ENCODE results near the gene GNAI3. TPM values are rescaled to one million over a fixed set of nuclear protein-coding genes. Genes with fewer than 3 reads are reported as not detected.

The GNAI3 gene
- total RNA-seq: 1 to 10 TPM; 9.4 to 9.6 TPM

DNA sequence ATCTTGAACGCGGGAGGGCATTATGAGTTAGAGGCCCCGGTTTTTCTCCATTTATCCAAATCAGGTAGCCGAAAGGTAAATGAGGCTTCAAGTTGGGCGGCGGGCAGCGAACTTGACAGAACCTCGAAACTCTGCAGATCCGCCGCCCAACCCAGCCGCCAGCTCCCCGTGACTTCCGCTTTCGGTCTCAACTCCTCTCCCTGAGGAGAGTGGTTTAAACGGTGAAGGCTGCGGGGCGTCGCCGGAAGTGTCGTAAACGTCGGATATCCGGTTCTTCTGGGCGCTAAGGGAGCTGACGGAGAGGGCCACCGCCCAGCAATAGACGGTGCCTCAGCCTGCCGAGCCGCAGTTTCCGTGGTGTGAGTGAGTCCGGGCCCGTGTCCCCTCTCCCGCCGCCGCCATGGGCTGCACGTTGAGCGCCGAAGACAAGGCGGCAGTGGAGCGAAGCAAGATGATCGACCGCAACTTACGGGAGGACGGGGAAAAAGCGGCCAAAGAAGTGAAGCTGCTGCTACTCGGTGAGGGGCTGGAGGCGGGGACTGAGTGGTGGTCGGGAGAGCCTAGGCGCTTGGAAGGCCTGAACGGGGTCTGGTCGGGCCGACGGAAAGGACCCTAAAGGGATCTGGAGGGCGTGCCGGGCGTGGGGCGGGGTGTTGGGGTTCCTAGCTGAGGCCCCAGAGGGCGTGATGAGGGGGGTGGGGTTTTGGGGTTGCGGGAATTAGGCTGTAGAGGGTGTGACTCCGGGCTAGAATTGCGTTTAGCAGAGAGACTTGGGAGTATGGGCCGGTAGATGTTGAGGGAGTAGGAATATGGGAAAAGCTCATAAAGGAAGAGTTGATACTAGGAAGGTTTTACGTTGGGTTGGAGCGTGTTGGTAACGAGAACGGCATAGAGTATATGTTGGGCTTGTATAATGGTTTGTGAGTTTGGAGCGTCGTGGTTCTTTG lies at the start of gene GNAI3:
Gene GNAI3 (plus strand): TSS at position 295 of the 947 bp plus-strand sequence. CDS start 106 bp downstream, at position 401.
- ChIA-PET POLR2A (interaction anchor here (0.6 to 3.1 kb wide), 74 partner anchors 10 to 1329 kb away, joined by 3 to 106 read pairs (median 6); partner anchors contain the start of genes AHCYL1, AMIGO1, AMPD2 and ATXN7L2), CTCF (interaction anchor here (0.7 to 3.3 kb wide), 26 partner anchors 11 to 790 kb away, joined by 3 to 35 read pairs (median 4); partner anchors contain the start of genes AHCYL1, ATXN7L2 and CYB561D1)
- Mint-ChIP-seq H3K27me3 (no peaks in the 10 kb centered on the region), H3K4me1 (peaks cover 46% of the 10 kb centered on the region), H3K36me3 (ENCODE audit: low read depth) (peaks cover 24% of the 10 kb centered on the region), H3K4me3 (peak within 1 kb of the TSS; percentile 94), H3K27ac (peak within 1 kb of the TSS; percentile 99), H3K9me3 (no peaks in the 10 kb centered on the region)
- DNase-seq: peak; percentile 98

DNA sequence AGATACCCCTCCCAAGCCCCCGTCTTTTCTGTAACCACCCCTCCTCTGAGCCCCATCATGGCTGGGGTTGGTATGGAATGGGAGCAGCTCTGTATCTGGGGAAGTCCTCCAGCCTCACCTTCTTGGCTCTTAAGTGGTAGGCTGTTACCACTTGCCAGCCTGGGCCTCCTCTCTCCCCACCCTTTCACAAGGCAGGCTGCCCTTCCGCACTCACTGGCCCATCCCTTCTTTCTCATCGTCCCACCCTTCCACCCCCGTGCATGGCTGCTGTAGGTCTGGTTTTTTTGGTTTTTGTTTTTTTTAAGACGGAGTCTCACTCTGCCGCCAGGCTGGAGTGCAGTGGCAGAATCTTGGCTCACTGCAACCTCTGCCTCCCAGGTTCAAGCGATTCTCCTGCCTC lies 49.3 kb upstream of the GNAI3 start:
- Mint-ChIP-seq H3K27ac (no peak overlapping the region), H3K36me3 (ENCODE audit: low read depth) (peaks cover 41% of the 10 kb centered on the region), H3K4me1 (peaks cover 87% of the 10 kb centered on the region), H3K9me3 (no peaks in the 10 kb centered on the region), H3K27me3 (no peaks in the 10 kb centered on the region), H3K4me3 (no peak overlapping the region)
- no peak for DNase-seq
- CTCF ChIA-PET: interaction anchor here (0.6 to 25.9 kb wide), 10 partner anchors 9 to 482 kb away, joined by 3 to 779 read pairs (median 4); partner anchors contain the start of genes ATXN7L2, GNAI3 and GPR61
- POLR2A ChIA-PET: interaction anchor here (1.6 to 8.1 kb wide), 3 partner anchors 15 to 49 kb away, joined by 5 to 64 read pairs (median 24); partner anchors contain the start of genes ATXN7L2 and GNAI3

DNA sequence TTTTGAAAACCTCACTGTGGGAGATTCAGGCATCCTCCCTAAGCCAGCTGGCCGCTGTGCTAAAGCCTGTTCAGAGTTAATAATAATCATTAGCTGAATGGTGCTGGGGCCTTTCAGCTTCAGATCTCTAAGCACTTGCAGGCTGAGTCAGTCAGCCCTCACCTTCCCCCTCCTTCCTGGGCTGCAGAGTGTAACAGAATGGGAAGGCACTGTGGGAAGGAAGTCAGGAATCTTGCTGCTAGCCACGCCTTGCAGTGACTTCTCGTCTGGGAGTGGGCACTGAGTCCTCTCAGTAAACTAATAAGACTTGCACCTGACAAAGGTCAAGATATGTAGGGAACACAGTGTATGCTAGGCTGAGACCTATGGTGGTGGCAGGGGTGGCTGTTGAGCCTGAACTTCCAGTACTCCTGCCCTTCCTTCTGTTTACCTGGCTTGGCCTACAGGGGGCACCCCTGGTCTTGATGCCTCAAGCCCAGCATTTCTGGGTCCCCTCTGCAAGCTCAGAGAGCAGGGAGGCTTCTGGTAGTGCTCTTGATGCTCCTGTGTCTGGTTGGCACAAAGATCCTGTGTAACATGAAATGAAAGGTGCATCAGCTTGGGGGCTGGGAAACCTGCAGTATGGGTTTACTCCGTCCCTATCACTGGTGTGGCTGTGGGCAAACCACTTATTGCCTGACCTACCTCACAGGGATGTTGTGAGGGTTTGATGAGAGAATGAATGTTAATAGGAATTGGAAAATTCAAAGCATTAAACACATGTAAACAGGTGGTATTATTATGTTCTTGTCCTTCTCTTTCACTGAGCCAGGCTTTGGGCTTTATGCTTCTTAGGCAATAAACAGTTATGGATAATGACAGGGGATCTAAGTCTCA lies 48.5 kb upstream of the GNAI3 start:
- Mint-ChIP-seq H3K4me1 (peaks cover 85% of the 10 kb centered on the region), H3K27ac (peak overlapping the region; percentile 47), H3K27me3 (no peaks in the 10 kb centered on the region), H3K4me3 (no peak overlapping the region), H3K9me3 (no peaks in the 10 kb centered on the region), H3K36me3 (ENCODE audit: low read depth) (peaks cover 37% of the 10 kb centered on the region)
- ChIA-PET POLR2A (interaction anchor here (1.0 to 3.9 kb wide), 6 partner anchors 11 to 75 kb away, joined by 3 to 25 read pairs (median 6); partner anchors contain the start of genes ATXN7L2 and GNAI3), CTCF (interaction anchor here (0.7 to 25.9 kb wide), 9 partner anchors 8 to 49 kb away, joined by 3 to 779 read pairs (median 3); partner anchors contain the start of genes GNAI3 and GPR61)
- peak; percentile 54 for DNase-seq

DNA sequence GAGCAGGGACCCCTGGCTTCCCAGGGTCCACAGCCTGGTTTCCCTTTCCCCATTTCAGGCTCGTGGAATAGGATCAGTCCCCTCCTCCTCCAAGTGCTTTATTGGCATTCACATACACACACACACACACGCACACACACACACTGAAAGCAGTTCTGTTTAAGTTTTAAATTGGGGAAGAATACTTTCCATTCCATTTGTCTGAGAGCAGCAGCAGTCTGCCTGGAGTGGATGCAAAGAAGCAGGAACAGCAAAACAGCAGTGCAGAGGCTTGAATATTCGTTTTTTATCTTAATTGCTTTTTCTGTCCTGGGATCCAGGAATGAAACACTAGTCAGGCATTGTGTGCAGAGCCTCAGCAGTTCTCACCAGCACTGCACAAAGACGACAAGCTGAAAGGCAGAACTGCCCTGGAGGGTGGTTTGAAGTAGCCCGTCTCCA lies 47.5 kb upstream of the GNAI3 start:
- DNase-seq: no peak
- H3K4me1 Mint-ChIP-seq: peaks cover 79% of the 10 kb centered on the region
- H3K9me3 Mint-ChIP-seq: no peaks in the 10 kb centered on the region
- no peaks in the 10 kb centered on the region for H3K27me3 Mint-ChIP-seq
- H3K27ac Mint-ChIP-seq: peak overlapping the region; percentile 84
- H3K4me3 Mint-ChIP-seq: no peak overlapping the region
- CTCF ChIA-PET: interaction anchor here (1.4 to 25.9 kb wide), 3 partner anchors 9 to 34 kb away, joined by 3 to 779 read pairs (median 139); partner anchors contain the start of genes CYB561D1 and GPR61
- POLR2A ChIA-PET: interaction anchor here (1.0 to 3.9 kb wide), 5 partner anchors 10 to 76 kb away, joined by 3 to 25 read pairs (median 7); partner anchors contain the start of gene ATXN7L2
- peaks cover 34% of the 10 kb centered on the region for H3K36me3 Mint-ChIP-seq (ENCODE audit: low read depth)

DNA sequence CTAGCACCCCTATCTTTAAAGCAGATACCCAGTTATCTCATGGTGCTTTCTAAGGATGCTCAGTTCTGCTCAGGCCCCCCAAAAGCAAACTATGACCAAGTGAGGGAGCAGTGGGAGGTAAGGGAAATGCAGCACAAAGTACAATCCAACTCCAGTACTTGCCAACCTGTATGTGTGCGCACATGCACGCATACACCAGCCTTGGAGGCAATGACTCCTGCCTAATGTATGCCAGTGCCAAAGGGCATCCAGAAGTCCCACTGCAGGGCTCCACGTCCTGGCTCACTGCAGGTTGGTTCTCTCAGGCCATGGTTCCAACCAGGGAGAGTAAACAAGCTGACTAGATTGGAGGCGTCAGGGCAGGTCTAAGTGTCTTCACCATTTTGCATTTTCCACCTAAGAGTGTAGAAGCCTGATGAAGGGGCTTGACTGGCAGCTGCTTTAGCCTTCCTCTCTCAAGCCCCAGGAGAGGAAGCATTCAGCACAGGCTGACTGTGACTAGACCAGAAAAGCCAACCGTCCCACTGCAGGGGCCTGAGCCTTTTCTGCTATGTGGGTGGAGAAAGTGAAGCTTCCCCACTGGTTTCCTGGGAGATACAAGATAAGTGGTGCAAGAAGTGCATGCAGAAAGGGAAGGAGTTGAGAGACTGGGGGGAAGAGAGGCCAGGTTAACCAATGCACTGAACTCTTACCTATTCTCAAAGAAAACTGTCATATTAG lies 46.6 kb upstream of the GNAI3 start:
- peak overlapping the region; percentile 84 for H3K27ac Mint-ChIP-seq
- H3K27me3 Mint-ChIP-seq: no peaks in the 10 kb centered on the region
- H3K4me1 Mint-ChIP-seq: peaks cover 70% of the 10 kb centered on the region
- H3K4me3 Mint-ChIP-seq: peak overlapping the region; percentile 2
- DNase-seq: no peak
- no peaks in the 10 kb centered on the region for H3K9me3 Mint-ChIP-seq
- ChIA-PET POLR2A (interaction anchor here (0.8 to 3.9 kb wide), 12 partner anchors 8 to 424 kb away, joined by 3 to 25 read pairs (median 5); partner anchors contain the start of genes ATXN7L2, CYB561D1 and GNAI3), CTCF (interaction anchor here (0.7 to 25.9 kb wide), 5 partner anchors 10 to 483 kb away, joined by 3 to 779 read pairs (median 4); partner anchors contain the start of genes AHCYL1, CYB561D1, GPR61 and PSMA5)
- peaks cover 26% of the 10 kb centered on the region for H3K36me3 Mint-ChIP-seq (ENCODE audit: low read depth)

DNA sequence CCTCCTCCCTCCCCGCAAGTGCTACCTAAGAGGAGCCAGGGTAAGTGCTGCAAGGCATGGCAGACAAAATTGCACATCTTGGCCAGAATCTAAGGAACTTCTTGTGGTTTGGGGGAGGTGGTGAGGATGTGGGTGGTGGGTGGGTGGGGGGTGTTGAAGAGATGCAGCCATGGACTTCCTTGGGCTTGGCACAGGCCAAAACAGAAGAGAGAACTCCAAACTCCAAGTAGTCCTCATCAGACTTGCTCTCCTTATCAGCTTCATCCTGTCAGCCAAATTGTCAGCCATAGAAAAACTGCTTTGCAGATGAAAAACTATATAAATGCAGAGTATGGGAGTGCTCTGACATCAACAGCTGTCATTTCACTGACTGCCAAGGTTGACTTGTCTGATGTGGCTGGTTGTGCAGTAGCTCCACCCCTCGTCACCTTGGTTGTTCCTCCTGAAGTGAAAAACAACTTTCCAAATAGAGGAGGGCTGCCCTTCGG lies 46.0 kb upstream of the GNAI3 start:
- Mint-ChIP-seq H3K9me3 (no peaks in the 10 kb centered on the region), H3K27ac (peak overlapping the region; percentile 84), H3K4me3 (peak overlapping the region; percentile 36), H3K27me3 (no peaks in the 10 kb centered on the region), H3K36me3 (ENCODE audit: low read depth) (peaks cover 24% of the 10 kb centered on the region), H3K4me1 (peaks cover 68% of the 10 kb centered on the region)
- ChIA-PET POLR2A (interaction anchor here (0.8 to 3.9 kb wide), 12 partner anchors 8 to 423 kb away, joined by 3 to 25 read pairs (median 4); partner anchors contain the start of genes ATXN7L2, CYB561D1, GNAI3 and SARS1), CTCF (interaction anchor here (0.7 to 25.9 kb wide), 5 partner anchors 10 to 482 kb away, joined by 3 to 779 read pairs (median 4); partner anchors contain the start of genes AHCYL1, CYB561D1, GPR61 and PSMA5)
- DNase-seq: peak; percentile 43

DNA sequence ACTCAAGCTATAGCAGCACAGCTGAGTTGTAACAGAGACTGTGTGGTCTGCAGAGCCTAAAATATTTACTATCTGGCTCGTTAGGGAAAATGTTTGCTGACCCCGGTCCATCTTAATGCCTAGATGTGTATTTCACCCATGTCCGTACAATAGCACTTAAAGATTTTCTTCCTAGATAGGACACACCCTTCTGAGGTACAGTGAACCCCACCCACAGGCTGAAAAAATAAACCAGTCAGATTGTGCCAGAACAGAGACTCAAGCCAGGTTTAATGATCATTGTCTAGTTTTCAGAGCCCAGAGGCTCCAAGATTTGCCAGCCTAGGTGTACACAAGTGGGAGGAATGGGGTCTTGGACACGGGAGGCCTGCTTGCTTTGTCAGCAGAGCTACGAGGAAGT lies 44.5 kb upstream of the GNAI3 start:
- POLR2A ChIA-PET: interaction anchor here (0.9 to 3.9 kb wide), 6 partner anchors 10 to 79 kb away, joined by 3 to 25 read pairs (median 4); partner anchors contain the start of genes ATXN7L2, CYB561D1 and GNAI3
- Mint-ChIP-seq H3K36me3 (ENCODE audit: low read depth) (peaks cover 16% of the 10 kb centered on the region), H3K4me1 (peaks cover 68% of the 10 kb centered on the region), H3K4me3 (no peak overlapping the region), H3K27ac (peak overlapping the region; percentile 15), H3K27me3 (peaks cover 11% of the 10 kb centered on the region), H3K9me3 (no peaks in the 10 kb centered on the region)
- no peak for DNase-seq
- CTCF ChIA-PET: interaction anchor here (0.9 to 25.9 kb wide), 4 partner anchors 11 to 32 kb away, joined by 3 to 779 read pairs (median 72); partner anchors contain the start of genes ATXN7L2, CYB561D1 and GPR61

DNA sequence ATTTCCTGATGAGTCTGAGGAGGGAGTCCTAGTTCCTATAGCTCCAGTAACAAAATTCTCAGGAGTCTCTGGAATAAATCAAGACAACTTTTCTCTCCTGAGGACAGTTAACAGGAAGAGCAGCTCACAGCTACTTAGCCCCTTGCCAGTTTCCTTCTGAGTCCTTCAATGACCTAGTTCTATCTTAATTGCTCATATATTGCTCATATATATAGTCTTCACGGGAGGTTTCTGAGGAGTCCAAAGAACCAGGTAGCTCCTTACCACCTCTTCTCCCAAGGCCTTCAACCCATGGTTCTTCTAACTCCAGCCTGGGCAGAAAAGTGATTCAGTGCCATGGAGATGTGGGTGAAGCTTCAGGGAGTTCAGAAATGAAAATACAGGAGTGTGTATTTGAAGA lies 43.4 kb upstream of the GNAI3 start:
- no peak for DNase-seq
- peaks cover 63% of the 10 kb centered on the region for H3K4me1 Mint-ChIP-seq
- H3K4me3 Mint-ChIP-seq: no peak overlapping the region
- ChIA-PET POLR2A (interaction anchor here (0.9 to 3.0 kb wide), 7 partner anchors 11 to 80 kb away, joined by 3 to 17 read pairs (median 5); partner anchors contain the start of genes ATXN7L2, CYB561D1 and GNAI3), CTCF (interaction anchor here (0.7 to 25.9 kb wide), 8 partner anchors 10 to 228 kb away, joined by 3 to 779 read pairs (median 4); partner anchors contain the start of genes ATXN7L2, CYB561D1 and GPR61)
- peaks cover 16% of the 10 kb centered on the region for H3K27me3 Mint-ChIP-seq
- H3K36me3 Mint-ChIP-seq (ENCODE audit: low read depth): peaks cover 11% of the 10 kb centered on the region
- no peak overlapping the region for H3K27ac Mint-ChIP-seq
- no peaks in the 10 kb centered on the region for H3K9me3 Mint-ChIP-seq

DNA sequence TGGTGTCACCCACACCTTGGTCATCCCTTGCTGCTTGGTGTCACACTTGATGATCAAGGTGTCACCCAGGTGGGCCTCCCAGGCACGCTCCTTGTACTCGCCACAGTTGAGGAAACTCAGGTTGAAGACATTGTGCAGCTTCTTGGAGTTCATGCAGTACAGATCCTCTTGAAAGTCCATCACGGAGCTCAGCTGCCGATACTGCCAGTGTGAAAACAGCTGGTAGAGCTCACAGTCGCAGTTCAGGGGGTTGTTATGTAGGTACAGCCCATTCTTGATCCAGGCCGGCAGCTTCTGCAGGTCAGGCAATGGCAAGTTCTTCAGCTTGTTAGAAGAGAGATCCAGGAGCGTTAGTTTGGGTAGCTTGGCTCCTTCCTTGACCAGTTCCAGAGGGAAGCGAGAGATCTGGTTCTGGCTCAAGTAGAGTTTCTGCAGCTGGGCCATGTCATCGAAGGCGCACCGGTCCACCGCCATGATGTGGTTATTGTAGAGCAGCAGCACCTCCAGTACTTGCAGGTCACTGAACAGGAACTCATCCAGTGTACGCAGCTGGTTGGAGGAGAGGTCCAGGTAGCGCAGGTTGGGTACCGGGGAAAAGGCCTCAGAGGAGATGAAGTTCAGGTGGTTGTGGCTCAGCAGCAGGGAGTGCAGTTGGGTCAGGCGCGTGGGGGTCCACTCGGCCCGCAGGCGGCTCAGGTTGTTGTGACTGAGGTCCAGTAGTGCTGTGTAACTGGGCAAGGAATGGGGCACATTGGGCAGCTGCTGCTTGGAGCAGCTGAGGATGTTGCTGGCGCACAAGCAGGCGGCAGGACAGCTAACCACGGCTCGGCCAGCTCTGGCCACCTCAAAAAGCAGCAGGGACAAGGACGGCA lies 40.2 kb upstream of the GNAI3 start:
- no peak overlapping the region for H3K27ac Mint-ChIP-seq
- peaks cover 41% of the 10 kb centered on the region for H3K4me1 Mint-ChIP-seq
- CTCF ChIA-PET: interaction anchor here (0.9 to 25.9 kb wide), 5 partner anchors 11 to 38 kb away, joined by 3 to 779 read pairs (median 15); partner anchors contain the start of genes CYB561D1 and GPR61
- no peaks in the 10 kb centered on the region for H3K36me3 Mint-ChIP-seq (ENCODE audit: low read depth)
- DNase-seq: no peak
- H3K4me3 Mint-ChIP-seq: peak overlapping the region; percentile 77
- POLR2A ChIA-PET: interaction anchor here (0.7 to 2.8 kb wide), 4 partner anchors 14 to 24 kb away, joined by 3 to 12 read pairs (median 8); partner anchors contain the start of genes ATXN7L2 and CYB561D1
- peaks cover 31% of the 10 kb centered on the region for H3K27me3 Mint-ChIP-seq
- H3K9me3 Mint-ChIP-seq: no peaks in the 10 kb centered on the region

DNA sequence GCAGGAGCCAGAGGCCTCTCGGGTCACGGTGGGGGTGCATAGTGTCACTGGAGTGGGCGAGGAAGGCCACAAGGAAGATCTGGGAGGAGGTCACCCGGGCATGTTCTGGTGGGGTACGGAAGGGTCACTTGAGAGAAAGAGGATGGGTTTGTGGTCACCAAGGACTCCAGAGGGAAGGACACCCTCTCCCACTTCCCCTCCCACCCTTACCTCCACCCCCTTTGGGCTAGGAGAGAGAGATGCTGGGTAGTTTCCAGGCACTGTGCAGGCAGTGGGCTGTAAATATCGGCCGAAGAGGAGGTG lies 39.6 kb upstream of the GNAI3 start:
- POLR2A ChIA-PET: interaction anchor here (2.0 to 2.8 kb wide), 3 partner anchors 24 to 40 kb away, joined by 9 to 12 read pairs (median 9); partner anchors contain the start of genes ATXN7L2 and GNAI3
- H3K9me3 Mint-ChIP-seq: no peaks in the 10 kb centered on the region
- H3K36me3 Mint-ChIP-seq (ENCODE audit: low read depth): no peaks in the 10 kb centered on the region
- CTCF ChIA-PET: interaction anchor here (1.4 to 10.9 kb wide), 4 partner anchors 12 to 24 kb away, joined by 7 to 139 read pairs (median 11); partner anchors contain the start of gene CYB561D1
- H3K27ac Mint-ChIP-seq: no peak overlapping the region
- peaks cover 31% of the 10 kb centered on the region for H3K27me3 Mint-ChIP-seq
- peaks cover 38% of the 10 kb centered on the region for H3K4me1 Mint-ChIP-seq
- peak overlapping the region; percentile 77 for H3K4me3 Mint-ChIP-seq
- DNase-seq: no peak

All from activated CD4-positive, alpha-beta memory T cell treated with anti-CD3 and anti-CD28 coated beads, Interleukin-2, amount 10 ng/mL, durations not matched to agents 7 days and 5 days (primary cell).